ENCODE data around the gene KIAA0825.

DNA sequence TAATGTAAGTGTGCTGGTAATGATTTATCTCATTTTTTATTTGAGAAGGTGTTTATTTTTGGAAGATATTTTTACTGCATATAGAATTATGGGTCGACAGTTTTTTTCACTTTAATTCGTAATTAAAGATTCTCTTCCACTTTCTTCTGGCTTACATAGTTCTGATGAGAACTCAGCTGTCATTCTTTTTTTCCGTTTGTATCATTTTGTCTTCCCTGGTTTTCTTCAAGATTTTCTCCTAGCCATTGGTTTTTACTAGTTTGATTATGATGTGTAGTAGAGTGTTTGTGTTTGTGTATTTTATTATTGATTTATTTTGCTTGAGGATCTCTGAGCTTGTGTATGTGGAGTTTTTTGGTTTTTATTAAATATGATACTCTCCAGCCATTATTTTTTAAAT, 21.8 kb upstream of the KIAA0825 start:
- TF ChIP-seq, protein P1, sequence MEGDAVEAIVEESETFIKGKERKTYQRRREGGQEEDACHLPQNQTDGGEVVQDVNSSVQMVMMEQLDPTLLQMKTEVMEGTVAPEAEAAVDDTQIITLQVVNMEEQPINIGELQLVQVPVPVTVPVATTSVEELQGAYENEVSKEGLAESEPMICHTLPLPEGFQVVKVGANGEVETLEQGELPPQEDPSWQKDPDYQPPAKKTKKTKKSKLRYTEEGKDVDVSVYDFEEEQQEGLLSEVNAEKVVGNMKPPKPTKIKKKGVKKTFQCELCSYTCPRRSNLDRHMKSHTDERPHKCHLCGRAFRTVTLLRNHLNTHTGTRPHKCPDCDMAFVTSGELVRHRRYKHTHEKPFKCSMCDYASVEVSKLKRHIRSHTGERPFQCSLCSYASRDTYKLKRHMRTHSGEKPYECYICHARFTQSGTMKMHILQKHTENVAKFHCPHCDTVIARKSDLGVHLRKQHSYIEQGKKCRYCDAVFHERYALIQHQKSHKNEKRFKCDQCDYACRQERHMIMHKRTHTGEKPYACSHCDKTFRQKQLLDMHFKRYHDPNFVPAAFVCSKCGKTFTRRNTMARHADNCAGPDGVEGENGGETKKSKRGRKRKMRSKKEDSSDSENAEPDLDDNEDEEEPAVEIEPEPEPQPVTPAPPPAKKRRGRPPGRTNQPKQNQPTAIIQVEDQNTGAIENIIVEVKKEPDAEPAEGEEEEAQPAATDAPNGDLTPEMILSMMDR (IDR thresholded peaks at IDR 0.05; ENCODE audit: low read depth, low read length, poor library complexity, severe bottlenecking) = no peak
- no peak for TF ChIP-seq EZH2phosphoT487 (IDR thresholded peaks at IDR 0.05; ENCODE audit: borderline replicate concordance, low read length)
